Hepatocyte (in vitro differentiated cells): ENCODE results near the gene ZNF334. TPM values are rescaled to one million over a fixed set of nuclear protein-coding genes. Genes with fewer than 3 reads are reported as not detected.

Experiments used
- DNase-seq: peaks from one replicate; pipeline ENCODE4 v3.0.0-alpha.2; 2016; ENCODE audit warnings: low spot score
- H2AFZ ChIP-seq: fragments of 200-600 bp; sonication (generic); 2 replicates; pipeline ENCODE4 v1.6.0; 2016; ENCODE audit warnings: antibody characterized with exemption, mild to moderate bottlenecking
- H3K27ac ChIP-seq: fragments of 200-600 bp; sonication (generic); 2 replicates; pipeline ENCODE4 v1.5.1; 2016; ENCODE audit warnings: mild to moderate bottlenecking
- H3K27me3 ChIP-seq: fragments of 200-600 bp; sonication (generic); 2 replicates; pipeline ENCODE4 v1.6.1; 2016
- H3K36me3 ChIP-seq: fragments of 200-600 bp; sonication (generic); replicated peaks from 2 replicates; pipeline ENCODE4 v1.5.1; 2016; ENCODE audit warnings: low read depth; ENCODE audit not compliant: insufficient read depth
- H3K4me1 ChIP-seq: fragments of 200-600 bp; sonication (generic); 2 replicates; pipeline ENCODE4 v1.5.1; 2016; ENCODE audit warnings: mild to moderate bottlenecking, moderate library complexity; ENCODE audit not compliant: insufficient read depth
- H3K4me2 ChIP-seq: fragments of 200-600 bp; sonication (generic); 2 replicates; pipeline ENCODE4 v1.6.0; 2016
- H3K4me3 ChIP-seq: fragments of 200-600 bp; sonication (generic); 2 replicates; pipeline ENCODE4 v1.5.1; 2016; ENCODE audit warnings: mild to moderate bottlenecking
- H3K79me2 ChIP-seq: fragments of 200-600 bp; sonication (generic); 2 replicates; pipeline ENCODE4 v1.6.0; 2017; ENCODE audit warnings: mild to moderate bottlenecking
- H3K9me2 ChIP-seq: fragments of 200-600 bp; sonication (generic); replicated peaks from 2 replicates; pipeline ENCODE4 v1.6.0; 2017; ENCODE audit warnings: mild to moderate bottlenecking; ENCODE audit not compliant: insufficient read depth
- H3K9me3 ChIP-seq: fragments of 200-600 bp; sonication (generic); 2 replicates; pipeline ENCODE4 v1.5.1; 2016; ENCODE audit warnings: low read depth, mild to moderate bottlenecking
- H4K20me1 ChIP-seq: fragments of 200-600 bp; sonication (generic); 2 replicates; pipeline ENCODE4 v1.6.0; 2016; ENCODE audit warnings: mild to moderate bottlenecking; ENCODE audit not compliant: insufficient read depth, poor library complexity, severe bottlenecking
- EZH2 ChIP-seq: fragments of 200-600 bp; sonication (generic); IDR thresholded peaks from 2 replicates; pipeline ENCODE4 v1.6.1; 2016; ENCODE audit warnings: antibody characterized with exemption, mild to moderate bottlenecking, borderline replicate concordance
- EZH2phosphoT487 ChIP-seq: fragments of 200-600 bp; sonication (generic); IDR thresholded peaks from one replicate; pipeline ENCODE4 v1.6.1; 2018; ENCODE audit warnings: antibody characterized with exemption, mild to moderate bottlenecking, low read depth, moderate library complexity; ENCODE audit not compliant: unreplicated experiment, severe bottlenecking
- WGBS: methylation state at CpG from one replicate; pipeline ENCODE4 v1.1.6; 2016; ENCODE audit warnings: low lambda C conversion rate; ENCODE audit errors: missing lambda C conversion rate; 5-methylcytosine and 5-hydroxymethylcytosine counted together
- polyA plus RNA-seq: library from polyadenylated mRNA; unstranded; fragments of >200 nt; fragmentation: Nextera tagmentation; extraction: Ambion mirVana; gene quantifications from 2 replicates; pipeline ENCODE4 v1.2.1, GENCODE V29; 2016
- total RNA-seq: library from RNA; depleted of rRNA; stranded (reverse); fragments of >200 nt; gene quantifications from 2 replicates; pipeline ENCODE4 v1.2.3, GENCODE V29; 2014
- TF ChIP-seq, protein P1 (sequence below): fragments of 200-600 bp; sonication (generic); IDR thresholded peaks from 2 replicates; pipeline ENCODE4 v1.5.1; 2016; ENCODE audit warnings: antibody characterized with exemption, mild to moderate bottlenecking; ENCODE audit not compliant: poor library complexity

The ZNF334 gene
- total and polyA plus RNA-seq, 2 experiments from 2014 or later: 6.3 to 12.6 TPM

DNA sequence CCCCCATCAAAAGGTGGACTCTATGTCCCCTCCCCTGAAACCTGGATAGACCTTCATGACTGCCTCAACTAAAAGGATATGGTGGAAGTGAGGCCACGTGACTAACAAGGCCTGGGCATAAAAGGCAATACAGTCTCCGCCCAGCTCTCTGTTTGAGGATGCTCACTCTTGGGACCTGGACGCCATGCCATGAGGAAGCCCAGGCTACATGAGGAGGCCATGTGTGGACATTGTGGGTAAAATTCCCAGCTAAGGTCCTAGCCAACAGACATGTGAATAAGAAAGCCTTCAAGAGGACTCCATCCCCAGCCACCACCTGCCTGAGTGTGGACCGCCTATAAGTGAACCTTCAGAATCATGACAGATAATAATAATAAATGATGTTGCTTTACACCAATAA, 7.2 kb upstream of the ZNF334 start:
- H3K79me2 ChIP-seq: no peaks in the 10 kb centered on the region
- H3K36me3 ChIP-seq: no peaks in the 10 kb centered on the region
- no peaks in the 10 kb centered on the region for H3K4me1 ChIP-seq
- no peak overlapping the region for H2AFZ ChIP-seq
- H3K9me3 ChIP-seq: no peaks in the 10 kb centered on the region
- no peak overlapping the region for H3K27ac ChIP-seq
- peaks cover 10% of the 10 kb centered on the region for H3K27me3 ChIP-seq
- DNase-seq: no peak
- H3K4me2 ChIP-seq: no peak overlapping the region
- TF ChIP-seq EZH2 (no peak), EZH2phosphoT487 (no peak)
- TF ChIP-seq, protein P1, sequence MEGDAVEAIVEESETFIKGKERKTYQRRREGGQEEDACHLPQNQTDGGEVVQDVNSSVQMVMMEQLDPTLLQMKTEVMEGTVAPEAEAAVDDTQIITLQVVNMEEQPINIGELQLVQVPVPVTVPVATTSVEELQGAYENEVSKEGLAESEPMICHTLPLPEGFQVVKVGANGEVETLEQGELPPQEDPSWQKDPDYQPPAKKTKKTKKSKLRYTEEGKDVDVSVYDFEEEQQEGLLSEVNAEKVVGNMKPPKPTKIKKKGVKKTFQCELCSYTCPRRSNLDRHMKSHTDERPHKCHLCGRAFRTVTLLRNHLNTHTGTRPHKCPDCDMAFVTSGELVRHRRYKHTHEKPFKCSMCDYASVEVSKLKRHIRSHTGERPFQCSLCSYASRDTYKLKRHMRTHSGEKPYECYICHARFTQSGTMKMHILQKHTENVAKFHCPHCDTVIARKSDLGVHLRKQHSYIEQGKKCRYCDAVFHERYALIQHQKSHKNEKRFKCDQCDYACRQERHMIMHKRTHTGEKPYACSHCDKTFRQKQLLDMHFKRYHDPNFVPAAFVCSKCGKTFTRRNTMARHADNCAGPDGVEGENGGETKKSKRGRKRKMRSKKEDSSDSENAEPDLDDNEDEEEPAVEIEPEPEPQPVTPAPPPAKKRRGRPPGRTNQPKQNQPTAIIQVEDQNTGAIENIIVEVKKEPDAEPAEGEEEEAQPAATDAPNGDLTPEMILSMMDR: no peak
- no peaks in the 10 kb centered on the region for H4K20me1 ChIP-seq
- 88% methylated on average over 4 of the region's 4 CpGs for WGBS
- no peaks in the 10 kb centered on the region for H3K9me2 ChIP-seq
- no peak overlapping the region for H3K4me3 ChIP-seq

DNA sequence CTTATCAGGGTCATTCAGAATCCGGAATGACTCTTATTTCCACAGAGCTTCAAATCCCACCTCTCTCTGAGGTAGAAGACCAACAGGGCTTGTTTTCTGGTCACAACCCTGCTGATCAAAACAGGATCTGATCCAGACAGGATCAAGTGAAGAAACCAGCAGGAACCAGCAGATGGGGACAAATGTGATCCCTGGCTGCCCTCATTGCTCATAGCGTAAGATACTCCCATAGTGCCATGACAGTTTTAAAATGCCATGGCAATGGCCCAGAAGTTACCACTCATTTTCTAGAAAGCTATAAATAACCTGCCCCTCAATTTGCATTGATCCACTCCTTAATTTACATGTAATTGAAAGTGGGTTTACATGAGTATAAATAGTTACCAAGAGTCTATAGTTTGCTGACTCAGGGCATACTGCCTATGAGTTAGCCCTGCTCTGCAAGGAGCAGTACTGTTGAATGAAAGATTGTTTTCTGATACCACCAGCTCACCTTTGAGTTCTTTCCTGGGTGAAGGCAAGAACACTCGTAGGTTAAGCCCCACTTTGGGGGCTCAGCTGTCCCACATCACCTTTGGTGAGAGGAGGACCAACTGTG, 6.2 kb upstream of the ZNF334 start:
- Histone ChIP-seq H4K20me1 (no peaks in the 10 kb centered on the region), H3K4me1 (no peaks in the 10 kb centered on the region), H3K9me2 (no peaks in the 10 kb centered on the region), H3K9me3 (no peaks in the 10 kb centered on the region), H3K4me3 (no peak overlapping the region), H3K27me3 (peaks cover 13% of the 10 kb centered on the region), H3K4me2 (no peak overlapping the region), H2AFZ (no peak overlapping the region), H3K79me2 (no peaks in the 10 kb centered on the region), H3K36me3 (no peaks in the 10 kb centered on the region), H3K27ac (no peak overlapping the region)
- DNase-seq: no peak
- TF ChIP-seq EZH2: no peak
- TF ChIP-seq, protein P1: no peak
- no peak for TF ChIP-seq EZH2phosphoT487
- WGBS: 77% methylated on average over 3 of the region's 3 CpGs

DNA sequence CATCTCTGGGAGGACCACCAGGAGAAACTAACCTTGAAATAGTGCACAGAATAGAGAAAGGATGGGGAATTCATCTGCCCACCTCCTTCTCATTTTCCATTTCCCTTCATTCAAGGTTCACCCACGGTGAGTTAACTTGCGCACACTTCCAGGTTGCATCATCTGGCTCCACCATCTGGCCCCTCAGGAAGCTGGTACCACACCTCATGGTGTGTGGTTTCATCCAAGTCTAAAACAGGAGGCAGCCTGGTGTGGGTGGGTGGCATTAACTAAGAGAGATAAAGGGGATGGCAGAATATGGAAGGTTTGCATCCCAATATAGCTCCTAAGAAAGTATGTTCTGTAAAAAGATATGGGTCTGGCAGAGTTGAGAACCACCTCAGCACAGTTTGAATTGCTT, 3.8 kb downstream of the ZNF334 start:
- H3K4me1 ChIP-seq: peaks cover 6% of the 10 kb centered on the region
- H3K9me3 ChIP-seq: peaks cover 11% of the 10 kb centered on the region
- DNase-seq: no peak
- H3K27ac ChIP-seq: no peak overlapping the region
- H3K79me2 ChIP-seq: no peaks in the 10 kb centered on the region
- H3K4me2 ChIP-seq: no peak overlapping the region
- H3K9me2 ChIP-seq: no peaks in the 10 kb centered on the region
- peaks cover 10% of the 10 kb centered on the region for H3K36me3 ChIP-seq
- TF ChIP-seq, protein P1: no peak
- TF ChIP-seq EZH2: no peak
- no peak for TF ChIP-seq EZH2phosphoT487
- H2AFZ ChIP-seq: no peak overlapping the region
- H4K20me1 ChIP-seq: no peaks in the 10 kb centered on the region
- no peak overlapping the region for H3K4me3 ChIP-seq
- no peaks in the 10 kb centered on the region for H3K27me3 ChIP-seq
- 96% methylated on average over 2 of the region's 2 CpGs for WGBS
